ENCODE measurements around the gene PASD1.

PASD1 gene

GRCh38 chrX:151563449-151563848, at the start of gene PASD1:
Gene PASD1, plus strand, starts transcription at chrX:151563675. Its CDS starts 37,879 bp downstream, at chrX:151601554.
- ChIA-PET POLR2A (no interaction called here), CTCF (no interaction called here)
- Histone ChIP-seq H3K4me1 (ENCODE audit: control insufficient read depth, insufficient read depth, low read length) (no peaks in the 10 kb centered on the region), H3K36me3 (ENCODE audit: control insufficient read depth in 2 of 2, insufficient read depth in 1 of 2, low read length in 2 of 2) (no peaks in the 10 kb centered on the region), H3K9me3 (ENCODE audit: control insufficient read depth, insufficient read depth, low read depth, low read length) (no peaks in the 10 kb centered on the region), H3K4me3 (ENCODE audit: low read depth, low read length) (no peak within 1 kb of the TSS), H3K27ac (ENCODE audit: extremely low read depth, low read depth, low read length) (no peak within 1 kb of the TSS)
- TF ChIP-seq ZNF501 (tag by site-specific recombination; IDR thresholded peaks at IDR 0.05) (no peak), ZNF610 (tag by site-specific recombination; IDR thresholded peaks at IDR 0.05; ENCODE audit: borderline replicate concordance) (no peak), ZNF449 (tag by site-specific recombination; IDR thresholded peaks at IDR 0.05) (no peak), ZNF266 (tag by site-specific recombination; IDR thresholded peaks at IDR 0.05; ENCODE audit: low read depth) (no peak), ZFP69B (tag by site-specific recombination; IDR thresholded peaks at IDR 0.05) (no peak), ZNF560 (tag by site-specific recombination; IDR thresholded peaks at IDR 0.05; ENCODE audit: borderline replicate concordance) (no peak), SCRT2 (tag by site-specific recombination; IDR thresholded peaks at IDR 0.05) (no peak), ZNF335 (tag by site-specific recombination; conservative IDR thresholded peaks at IDR 0.05) (no peak), ZBTB17 (tag by site-specific recombination; IDR thresholded peaks at IDR 0.05) (no peak), ZNF211 (tag by site-specific recombination; IDR thresholded peaks at IDR 0.05; ENCODE audit: low read depth) (no peak), ZNF830 (tag by site-specific recombination; IDR thresholded peaks at IDR 0.05; ENCODE audit: low read depth) (no peak)

DNA sequence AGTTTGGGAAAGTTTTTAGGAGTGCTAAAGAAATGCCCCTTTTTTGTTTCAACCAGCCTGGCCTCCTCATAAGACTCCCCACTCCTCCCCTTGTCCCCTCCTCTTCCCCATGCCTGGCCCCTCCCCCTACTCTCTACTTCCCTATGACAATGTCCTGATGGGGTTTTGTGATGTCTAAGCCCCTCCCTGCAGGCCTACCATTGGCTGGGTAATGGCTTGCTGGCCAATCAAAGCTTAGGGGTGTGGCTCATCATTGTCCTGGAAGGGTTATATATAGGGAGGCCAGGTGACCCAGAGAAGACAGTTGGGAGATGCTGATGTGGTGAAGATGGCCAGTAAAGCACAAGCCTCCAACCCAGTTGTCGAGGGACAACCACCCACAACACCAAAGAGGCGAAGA, 48.2 kb upstream of the PASD1 start:
- ChIA-PET POLR2A (no interaction called here), CTCF (no interaction called here)
- no peak overlapping the region for H3K4me3 ChIP-seq (ENCODE audit: low read depth, low read length)
- no peak overlapping the region for H3K27ac ChIP-seq (ENCODE audit: extremely low read depth, low read depth, low read length)
- H3K9me3 ChIP-seq (ENCODE audit: control insufficient read depth, insufficient read depth, low read depth, low read length) = no peaks in the 10 kb centered on the region
- H3K36me3 ChIP-seq (ENCODE audit: control insufficient read depth in 2 of 2, insufficient read depth in 1 of 2, low read length in 2 of 2) = no peaks in the 10 kb centered on the region
- no peak for TF ChIP-seq ZNF768 (tag by site-specific recombination; IDR thresholded peaks at IDR 0.05)
- TF ChIP-seq ZNF292 (tag by site-specific recombination; IDR thresholded peaks at IDR 0.05; ENCODE audit: borderline replicate concordance, low read depth) = no peak
- no peak for TF ChIP-seq MEIS1 (CRISPR knock-in tag; IDR thresholded peaks at IDR 0.05; ENCODE audit: borderline replicate concordance)
- TF ChIP-seq ZNF169 (tag by site-specific recombination; IDR thresholded peaks at IDR 0.05) = no peak
- TF ChIP-seq ZNF362 (tag by site-specific recombination; IDR thresholded peaks at IDR 0.05) = no peak
- TF ChIP-seq ZFHX2 (tag by site-specific recombination; conservative IDR thresholded peaks at IDR 0.05) = no peak
- TF ChIP-seq ZNF239 (tag by site-specific recombination; IDR thresholded peaks at IDR 0.05) = no peak
- H3K4me1 ChIP-seq (ENCODE audit: control insufficient read depth, insufficient read depth, low read length) = no peaks in the 10 kb centered on the region

DNA sequence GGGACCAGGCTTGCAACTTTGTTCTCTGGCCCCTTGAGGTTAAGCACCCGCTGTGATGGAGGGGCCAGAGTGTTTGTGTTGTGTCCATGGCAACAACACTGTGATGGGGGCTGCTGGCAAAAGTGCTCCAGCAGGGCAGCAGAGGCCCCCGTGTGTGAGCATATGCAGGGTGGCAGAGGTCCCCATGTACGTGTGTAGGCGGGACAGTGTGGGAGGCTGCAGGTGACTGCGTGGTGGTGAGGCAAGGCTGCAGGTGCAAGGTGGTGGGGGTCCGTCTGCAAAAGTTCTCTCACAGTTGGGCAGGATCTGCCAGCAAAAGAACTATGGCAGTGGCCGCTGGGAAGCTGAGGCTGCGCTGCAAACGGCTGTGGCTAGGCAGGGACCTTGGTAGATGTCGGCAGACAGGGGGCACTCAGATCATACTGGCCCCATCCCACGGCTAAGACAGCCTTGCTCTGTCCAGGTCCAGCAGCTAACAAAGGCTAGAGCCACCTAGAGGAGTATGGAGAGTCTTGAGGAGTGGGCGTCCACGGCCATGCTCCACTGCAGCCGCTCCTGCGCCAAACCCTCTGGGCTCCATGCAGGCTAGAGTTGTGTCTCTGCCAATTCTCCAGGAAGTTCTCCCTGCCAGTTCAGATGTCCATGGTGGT, 46.8 kb upstream of the PASD1 start:
- no peaks in the 10 kb centered on the region for H3K9me3 ChIP-seq (ENCODE audit: control insufficient read depth, insufficient read depth, low read depth, low read length)
- no peak overlapping the region for H3K27ac ChIP-seq (ENCODE audit: extremely low read depth, low read depth, low read length)
- no peak overlapping the region for H3K4me3 ChIP-seq (ENCODE audit: low read depth, low read length)
- no peaks in the 10 kb centered on the region for H3K36me3 ChIP-seq (ENCODE audit: control insufficient read depth in 2 of 2, insufficient read depth in 1 of 2, low read length in 2 of 2)
- POLR2A ChIA-PET = no interaction called here
- no peaks in the 10 kb centered on the region for H3K4me1 ChIP-seq (ENCODE audit: control insufficient read depth, insufficient read depth, low read length)
- CTCF ChIA-PET = no interaction called here
- no peak for TF ChIP-seq ZNF114 (tag by site-specific recombination; IDR thresholded peaks at IDR 0.05)
- TF ChIP-seq SETDB1 (IDR thresholded peaks at IDR 0.05; ENCODE audit: insufficient read length, low read length) = no peak
- no peak for TF ChIP-seq ZNF571 (tag by site-specific recombination; IDR thresholded peaks at IDR 0.05)
- TF ChIP-seq ZNF140 (tag by site-specific recombination; IDR thresholded peaks at IDR 0.05) = no peak
- no peak for TF ChIP-seq KLF8 (tag by site-specific recombination; IDR thresholded peaks at IDR 0.05)
- no peak for TF ChIP-seq ZIC2 (tag by site-specific recombination; IDR thresholded peaks at IDR 0.05)
- no peak for TF ChIP-seq ZNF354C (tag by site-specific recombination; IDR thresholded peaks at IDR 0.05; ENCODE audit: borderline replicate concordance, low read depth)
- no peak for TF ChIP-seq ZBTB20 (tag by site-specific recombination; IDR thresholded peaks at IDR 0.05)
- TF ChIP-seq, protein P1, sequence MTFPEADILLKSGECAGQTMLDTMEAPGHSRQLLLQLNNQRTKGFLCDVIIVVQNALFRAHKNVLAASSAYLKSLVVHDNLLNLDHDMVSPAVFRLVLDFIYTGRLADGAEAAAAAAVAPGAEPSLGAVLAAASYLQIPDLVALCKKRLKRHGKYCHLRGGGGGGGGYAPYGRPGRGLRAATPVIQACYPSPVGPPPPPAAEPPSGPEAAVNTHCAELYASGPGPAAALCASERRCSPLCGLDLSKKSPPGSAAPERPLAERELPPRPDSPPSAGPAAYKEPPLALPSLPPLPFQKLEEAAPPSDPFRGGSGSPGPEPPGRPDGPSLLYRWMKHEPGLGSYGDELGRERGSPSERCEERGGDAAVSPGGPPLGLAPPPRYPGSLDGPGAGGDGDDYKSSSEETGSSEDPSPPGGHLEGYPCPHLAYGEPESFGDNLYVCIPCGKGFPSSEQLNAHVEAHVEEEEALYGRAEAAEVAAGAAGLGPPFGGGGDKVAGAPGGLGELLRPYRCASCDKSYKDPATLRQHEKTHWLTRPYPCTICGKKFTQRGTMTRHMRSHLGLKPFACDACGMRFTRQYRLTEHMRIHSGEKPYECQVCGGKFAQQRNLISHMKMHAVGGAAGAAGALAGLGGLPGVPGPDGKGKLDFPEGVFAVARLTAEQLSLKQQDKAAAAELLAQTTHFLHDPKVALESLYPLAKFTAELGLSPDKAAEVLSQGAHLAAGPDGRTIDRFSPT (tag by site-specific recombination; IDR thresholded peaks at IDR 0.05) = no peak
- TF ChIP-seq ZNF175 (tag by site-specific recombination; IDR thresholded peaks at IDR 0.05) = no peak
- TF ChIP-seq ZBTB48 (tag by site-specific recombination; IDR thresholded peaks at IDR 0.05) = no peak
- TF ChIP-seq ZNF530 (tag by site-specific recombination; IDR thresholded peaks at IDR 0.05; ENCODE audit: low read depth) = no peak

Data from HEK293 (cell line).